Testis (tissue), 3 donors: ENCODE results near the gene HSP90AB1. TPM values are rescaled to one million over a fixed set of nuclear protein-coding genes. Genes with fewer than 3 reads are reported as not detected.

ENCODE experiments used
- DNase-seq: peaks from one replicate; pipeline ENCODE4 v3.0.0-alpha.2; 2019
- H3K27ac ChIP-seq, 2 donors: fragments of 200-600 bp; sonication (generic); one replicate each; pipeline ENCODE4 v1.5.1; 2019
- H3K27me3 ChIP-seq: fragments of 200-600 bp; sonication (generic); one replicate; pipeline ENCODE4 v1.5.1; 2019
- H3K36me3 ChIP-seq: fragments of 200-600 bp; sonication (generic); one replicate; pipeline ENCODE4 v1.5.1; 2017; ENCODE audit warnings: low read depth; ENCODE audit errors: missing control alignments
- H3K4me1 ChIP-seq: fragments of 200-600 bp; sonication (generic); one replicate; pipeline ENCODE4 v1.5.1; 2019
- H3K4me3 ChIP-seq, 2 donors: fragments of 200-600 bp; sonication (generic); one replicate each; pipeline ENCODE4 v1.5.1; 2017 to 2019
- H3K9me3 ChIP-seq: fragments of 200-600 bp; sonication (generic); one replicate; pipeline ENCODE4 v1.5.1; 2017
- POLR2A ChIP-seq: fragments of 450-650 bp; IDR thresholded peaks from one replicate; pipeline ENCODE4 v1.6.1; 2017; ENCODE audit warnings: antibody characterized with exemption, mild to moderate bottlenecking, moderate library complexity
- WGBS, 2 donors: methylation state at CpG; one replicate each; pipeline ENCODE4 v1.1.5; 2018; 5-methylcytosine and 5-hydroxymethylcytosine counted together
- intact Hi-C: fragments of 100-400 bp; cut with DNase I; formaldehyde crosslinking; loops from one replicate; pipeline ENCODE4 v1.15.1; 2023; ENCODE audit warnings: low total_unique reads
- polyA plus RNA-seq: library from polyadenylated mRNA; stranded (reverse); fragments of 350-450 nt; fragmentation: Illumina TruSeq; extraction: RNeasy Lipid Tissue Mini Kit (QIAGEN cat#74804); gene quantifications from one replicate; pipeline ENCODE4 v1.2.3, GENCODE V29; 2014; ENCODE audit warnings: low read depth, low replicate concordance; ENCODE audit not compliant: insufficient read depth
- total RNA-seq, 2 donors: library from RNA; depleted of rRNA; stranded (reverse); fragments of >200 nt; gene quantifications; one replicate each; pipeline ENCODE4 v1.2.3, GENCODE V29; 2016
- TF ChIP-seq, protein P1 (sequence below), 3 experiments: fragments of 450-650 bp in 2 of 3; fragments of 200-600 bp in 1 of 3; sonication (generic) in 1 of 3; IDR thresholded peaks; one replicate each; pipeline ENCODE4 v1.5.1; 2016 to 2019; ENCODE audit warnings: antibody characterized with exemption in 3 of 3, mild to moderate bottlenecking in 2 of 3, moderate library complexity in 1 of 3

The HSP90AB1 gene
- total and polyA plus RNA-seq, 3 donors from 2014 or later: 480 to 610 (median 602) TPM

DNA sequence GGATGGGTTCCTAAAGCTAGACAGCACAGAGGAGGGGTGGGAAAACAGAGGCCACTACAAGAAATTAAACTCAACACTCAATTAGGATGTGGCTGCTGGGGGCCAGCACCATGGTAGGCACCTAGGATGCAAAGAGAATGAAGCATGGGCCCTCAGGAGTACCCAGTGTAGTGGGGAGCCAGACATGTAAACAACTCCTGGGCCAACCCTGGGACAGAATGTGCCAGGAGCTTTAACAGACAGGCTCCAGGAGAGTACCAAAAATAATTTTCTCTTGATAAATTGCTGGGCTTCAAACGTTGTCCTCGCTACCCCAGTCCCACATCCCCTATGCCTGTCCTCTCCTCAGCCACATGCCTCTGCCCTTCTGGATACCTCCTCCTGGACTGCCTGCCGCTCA lies 25.0 kb downstream of the HSP90AB1 start:
- WGBS, 2 donors: 71 to 72% methylated on average over 3 of the region's 3 CpGs
- no peaks in the 10 kb centered on the region for H3K36me3 ChIP-seq
- no peak overlapping the region for H3K4me3 ChIP-seq
- no peaks in the 10 kb centered on the region for H3K27me3 ChIP-seq
- no peak for TF ChIP-seq POLR2A
- TF ChIP-seq, protein P1, sequence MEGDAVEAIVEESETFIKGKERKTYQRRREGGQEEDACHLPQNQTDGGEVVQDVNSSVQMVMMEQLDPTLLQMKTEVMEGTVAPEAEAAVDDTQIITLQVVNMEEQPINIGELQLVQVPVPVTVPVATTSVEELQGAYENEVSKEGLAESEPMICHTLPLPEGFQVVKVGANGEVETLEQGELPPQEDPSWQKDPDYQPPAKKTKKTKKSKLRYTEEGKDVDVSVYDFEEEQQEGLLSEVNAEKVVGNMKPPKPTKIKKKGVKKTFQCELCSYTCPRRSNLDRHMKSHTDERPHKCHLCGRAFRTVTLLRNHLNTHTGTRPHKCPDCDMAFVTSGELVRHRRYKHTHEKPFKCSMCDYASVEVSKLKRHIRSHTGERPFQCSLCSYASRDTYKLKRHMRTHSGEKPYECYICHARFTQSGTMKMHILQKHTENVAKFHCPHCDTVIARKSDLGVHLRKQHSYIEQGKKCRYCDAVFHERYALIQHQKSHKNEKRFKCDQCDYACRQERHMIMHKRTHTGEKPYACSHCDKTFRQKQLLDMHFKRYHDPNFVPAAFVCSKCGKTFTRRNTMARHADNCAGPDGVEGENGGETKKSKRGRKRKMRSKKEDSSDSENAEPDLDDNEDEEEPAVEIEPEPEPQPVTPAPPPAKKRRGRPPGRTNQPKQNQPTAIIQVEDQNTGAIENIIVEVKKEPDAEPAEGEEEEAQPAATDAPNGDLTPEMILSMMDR (IDR thresholded peaks at IDR 0.05): no peak
- no peaks in the 10 kb centered on the region for H3K4me1 ChIP-seq
- H3K9me3 ChIP-seq: no peaks in the 10 kb centered on the region
- H3K27ac ChIP-seq: no peak overlapping the region
- intact Hi-C loops: no loop called here
- no peak for DNase-seq

DNA sequence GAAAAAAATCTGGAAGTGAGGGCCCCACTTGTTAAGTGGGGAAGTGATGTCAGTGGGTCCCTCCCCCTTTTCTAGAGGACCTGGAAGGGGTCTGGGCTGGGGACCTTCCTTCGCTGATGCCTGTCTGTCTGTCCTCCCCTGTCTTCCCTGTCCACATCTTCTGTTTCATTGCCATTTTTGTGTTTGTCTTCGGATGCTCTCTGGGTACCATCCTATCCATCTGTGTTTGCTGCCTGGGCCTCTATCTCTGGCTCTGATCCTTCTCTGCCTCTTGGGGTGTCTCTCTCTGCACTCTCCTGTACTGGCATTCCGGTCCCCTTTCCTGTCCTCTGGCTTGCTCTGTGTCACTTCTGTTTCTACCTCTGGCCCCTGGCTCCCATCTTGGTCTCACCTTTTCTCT lies 25.6 kb downstream of the HSP90AB1 start:
- H3K4me1 ChIP-seq: no peaks in the 10 kb centered on the region
- TF ChIP-seq, protein P1 (IDR thresholded peaks at IDR 0.05): no peak
- TF ChIP-seq POLR2A: no peak
- intact Hi-C loops: no loop called here
- 91% methylated on average over 3 of the region's 3 CpGs for WGBS, 2 donors
- no peaks in the 10 kb centered on the region for H3K36me3 ChIP-seq
- H3K4me3 ChIP-seq: no peak overlapping the region
- H3K27ac ChIP-seq: no peak overlapping the region
- H3K27me3 ChIP-seq: no peaks in the 10 kb centered on the region
- DNase-seq: no peak
- no peaks in the 10 kb centered on the region for H3K9me3 ChIP-seq

DNA sequence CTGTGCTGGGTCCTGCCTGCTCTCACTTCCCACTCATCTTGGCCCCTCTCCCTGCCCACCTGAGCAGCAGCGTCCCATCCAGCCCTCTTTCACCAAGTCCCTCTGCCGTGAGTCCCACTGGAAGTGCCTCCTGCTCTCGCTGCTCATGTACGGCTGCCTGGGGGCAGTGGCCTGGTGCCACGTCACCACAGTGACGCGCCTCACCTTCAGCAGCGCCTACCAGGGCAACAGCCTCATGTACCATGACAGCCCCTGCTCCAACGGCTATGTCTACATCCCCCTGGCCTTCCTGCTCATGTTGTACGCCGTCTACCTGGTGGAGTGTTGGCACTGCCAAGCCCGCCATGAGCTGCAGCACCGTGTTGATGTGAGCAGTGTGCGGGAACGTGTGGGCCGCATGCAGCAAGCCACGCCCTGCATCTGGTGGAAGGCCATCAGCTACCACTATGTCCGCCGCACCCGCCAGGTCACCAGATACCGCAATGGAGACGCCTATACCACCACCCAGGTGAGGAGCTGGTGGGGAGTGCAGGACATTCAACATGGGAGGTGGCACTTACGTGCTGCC lies 26.2 kb downstream of the HSP90AB1 start:
- no peak for TF ChIP-seq POLR2A
- TF ChIP-seq, protein P1 (IDR thresholded peaks at IDR 0.05): no peak
- Histone ChIP-seq H3K27ac (no peak overlapping the region), H3K36me3 (no peaks in the 10 kb centered on the region), H3K4me1 (no peaks in the 10 kb centered on the region), H3K27me3 (no peaks in the 10 kb centered on the region), H3K9me3 (no peaks in the 10 kb centered on the region), H3K4me3 (no peak overlapping the region)
- intact Hi-C loops: no loop called here
- DNase-seq: no peak
- WGBS, 2 donors: 92% methylated on average over 19 to 23 of the region's 23 CpGs

DNA sequence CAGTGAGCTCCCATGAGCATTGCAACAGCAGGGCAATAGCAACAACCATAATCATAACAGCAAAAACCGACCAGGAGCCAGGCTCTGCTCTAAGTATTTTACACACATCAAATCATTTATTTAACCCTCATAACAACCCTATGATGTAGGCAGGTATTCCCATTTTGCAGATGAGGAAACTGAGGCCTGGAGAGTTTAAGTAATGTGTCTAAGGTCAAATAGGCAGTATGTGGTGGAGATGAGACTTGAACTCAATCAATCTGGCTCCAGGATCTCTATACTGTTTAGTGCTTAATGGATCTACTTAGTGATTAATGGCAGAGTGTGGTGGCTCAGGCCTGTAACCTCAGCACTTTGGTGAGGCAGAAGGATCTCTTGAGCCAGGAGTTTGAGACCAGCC lies 26.7 kb downstream of the HSP90AB1 start:
- H3K27ac ChIP-seq: no peak overlapping the region
- H3K27me3 ChIP-seq: no peaks in the 10 kb centered on the region
- no peaks in the 10 kb centered on the region for H3K9me3 ChIP-seq
- no peaks in the 10 kb centered on the region for H3K36me3 ChIP-seq
- intact Hi-C loops: no loop called here
- no peak overlapping the region for H3K4me3 ChIP-seq
- DNase-seq: no peak
- WGBS, 2 donors: 83 to 84% methylated on average over 1 of the region's 1 CpG
- H3K4me1 ChIP-seq: no peaks in the 10 kb centered on the region
- TF ChIP-seq, protein P1 (IDR thresholded peaks at IDR 0.05): no peak
- no peak for TF ChIP-seq POLR2A

DNA sequence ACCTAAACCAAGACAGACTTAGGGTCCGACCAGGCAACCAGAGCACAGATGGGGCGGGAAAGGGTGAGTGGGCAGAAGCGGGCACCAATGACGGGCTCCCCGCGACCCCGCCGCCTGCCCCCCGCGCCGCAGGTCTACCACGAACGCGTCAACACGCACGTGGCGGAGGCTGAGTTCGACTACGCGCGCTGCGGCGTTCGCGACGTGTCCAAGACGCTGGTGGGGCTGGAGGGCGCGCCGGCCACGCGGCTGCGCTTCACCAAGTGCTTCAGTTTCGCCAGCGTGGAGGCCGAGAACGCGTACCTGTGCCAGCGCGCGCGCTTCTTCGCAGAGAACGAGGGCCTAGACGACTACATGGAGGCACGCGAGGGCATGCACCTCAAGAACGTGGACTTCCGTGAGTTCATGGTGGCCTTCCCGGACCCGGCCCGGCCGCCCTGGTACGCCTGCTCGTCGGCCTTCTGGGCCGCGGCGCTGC lies 28.4 kb downstream of the HSP90AB1 start:
- no peaks in the 10 kb centered on the region for H3K9me3 ChIP-seq
- TF ChIP-seq POLR2A: no peak
- TF ChIP-seq, protein P1 (IDR thresholded peaks at IDR 0.05): no peak
- no peaks in the 10 kb centered on the region for H3K36me3 ChIP-seq
- intact Hi-C loops: no loop called here
- H3K4me1 ChIP-seq: no peaks in the 10 kb centered on the region
- H3K4me3 ChIP-seq: peak overlapping the region; percentile 26 to 39
- DNase-seq: no peak
- 59 to 66% methylated on average over 39 to 56 of the region's 59 CpGs for WGBS, 2 donors
- no peaks in the 10 kb centered on the region for H3K27me3 ChIP-seq
- no peak overlapping the region for H3K27ac ChIP-seq
